A549 (cell line): Measurements from ENCODE around the gene ANKRD33. TPM values are rescaled to one million over a fixed set of nuclear protein-coding genes. Genes with fewer than 3 reads are reported as not detected.

Experiments
- ATAC-seq, 2 experiments: fragments of 200-7000 bp in 1 of 2; fragments of >200 bp in 1 of 2; cut with Nextera tagmentation in 1 of 2; cut with Tn5 transposase in 1 of 2; 3 replicates each; pipeline versions ENCODE4 v1.8.0 to v1.9.1; 2018 to 2020; ENCODE audit warnings: mild to moderate bottlenecking in 1 of 2, moderate library complexity in 1 of 2
- CTCF ChIA-PET: fragments of 300-600 bp; sonication (Branson Sonifier 250); formaldehyde crosslinking; extraction: SDS; loops from one replicate; lab custom pipeline; 2021; ENCODE audit warnings: antibody characterized with exemption, inconsistent platforms; lab: Yijun Ruan, JAX
- POLR2A ChIA-PET: fragments of 350-600 bp; formaldehyde crosslinking; extraction: SDS; loops from one replicate; lab custom pipeline; 2021; ENCODE audit warnings: antibody characterized with exemption, inconsistent platforms; lab: Yijun Ruan, JAX
- DNase-seq, 2 experiments: peaks; one replicate each; pipeline versions ENCODE4 v3.0.0 to v3.0.0-alpha.2; 2011 to 2016; ENCODE audit warnings: low read depth in 1 of 2, low spot score in 1 of 2
- FAIRE-seq: peaks from 2 replicates; lab custom pipeline; 2011; peaks lifted over from hg19 to GRCh38; lab: Jason Lieb, UNC
- H3K27ac ChIP-seq, 2 experiments: fragments of >200 bp; sonication (Bioruptor Twin); formaldehyde crosslinking; 3 replicates each; pipeline ENCODE4 v1.5.1; 2016 to 2017
- H3K4me1 ChIP-seq: fragments of >200 bp; sonication (Bioruptor Twin); formaldehyde crosslinking; 3 replicates; pipeline ENCODE4 v1.6.1; 2016
- H3K4me2 ChIP-seq: fragments of >200 bp; sonication (Bioruptor Twin); formaldehyde crosslinking; 3 replicates; pipeline ENCODE4 v1.6.1; 2016
- H3K4me3 ChIP-seq: fragments of >200 bp; sonication (Bioruptor Twin); formaldehyde crosslinking; 3 replicates; pipeline ENCODE4 v1.5.1; 2016
- H3K9me3 ChIP-seq: fragments of >200 bp; sonication (Bioruptor Twin); formaldehyde crosslinking; 3 replicates; pipeline ENCODE4 v1.6.1; 2016
- CBX8 ChIP-seq: fragments of 200-600 bp; sonication (generic); IDR thresholded peaks from 2 replicates; pipeline ENCODE4 v1.6.1; 2016
- CEBPB ChIP-seq, 2 experiments: fragments of >200 bp in 1 of 2; sonication (Bioruptor Twin) in 1 of 2; formaldehyde crosslinking in 1 of 2; IDR thresholded peaks; 2 replicates each; pipeline ENCODE4 v1.6.1; 2012 to 2016
- CHD2 ChIP-seq: fragments of 150-350 bp; IDR thresholded peaks from 2 replicates; pipeline ENCODE4 v1.6.1; 2014; ENCODE audit warnings: low read length; ENCODE audit not compliant: partially characterized antibody
- EHF ChIP-seq: fragments of 250-450 bp; sonication (Bioruptor Pico); IDR thresholded peaks from 2 replicates; pipeline ENCODE4 v1.5.0; 2020; ENCODE audit warnings: mild to moderate bottlenecking
- EHMT2 ChIP-seq: fragments of 200-600 bp; sonication (generic); IDR thresholded peaks from 2 replicates; pipeline ENCODE4 v1.6.1; 2016; ENCODE audit warnings: antibody characterized with exemption, low read depth, mild to moderate bottlenecking, moderate library complexity
- ELK1 ChIP-seq: fragments of 150-350 bp; IDR thresholded peaks from 2 replicates; pipeline ENCODE4 v1.6.1; 2014; ENCODE audit warnings: low read depth, mild to moderate bottlenecking, low read length
- EP300 ChIP-seq, 2 experiments: fragments of >200 bp; sonication (Bioruptor Twin); formaldehyde crosslinking; IDR thresholded peaks; 2 replicates in 1 of 2; 3 replicates in 1 of 2; pipeline ENCODE4 v1.6.1; 2016 to 2017
- ESRRA ChIP-seq: fragments of 150-350 bp; IDR thresholded peaks from 2 replicates; pipeline ENCODE4 v1.6.1; 2014; ENCODE audit warnings: mild to moderate bottlenecking, low read length, borderline replicate concordance
- FOSB ChIP-seq: fragments of 250-450 bp; sonication (Bioruptor Pico); IDR thresholded peaks from 2 replicates; pipeline ENCODE4 v1.5.0; 2020; ENCODE audit warnings: mild to moderate bottlenecking, moderate library complexity
- FOSL2 ChIP-seq, 2 experiments: fragments of 450-650 bp in 1 of 2; fragments of >200 bp in 1 of 2; sonication (Bioruptor Twin) in 1 of 2; formaldehyde crosslinking; IDR thresholded peaks; 2 replicates each; pipeline versions ENCODE4 v1.5.0 to v1.6.1; 2016 to 2020; ENCODE audit warnings: mild to moderate bottlenecking in 1 of 2, moderate library complexity in 1 of 2
- GATA3 ChIP-seq: IDR thresholded peaks from 2 replicates; pipeline ENCODE4 v1.6.1; 2012; ENCODE audit warnings: borderline replicate concordance
- HES2 ChIP-seq: fragments of >200 bp; sonication (Bioruptor Twin); formaldehyde crosslinking; IDR thresholded peaks from 2 replicates; pipeline ENCODE4 v1.6.1; 2016
- HEYL ChIP-seq: fragments of 250-450 bp; sonication (Bioruptor Pico); IDR thresholded peaks from 2 replicates; pipeline ENCODE4 v1.8.0; 2021; ENCODE audit warnings: mild to moderate bottlenecking, moderate library complexity
- HOXB13 ChIP-seq: fragments of 250-450 bp; sonication (Bioruptor Pico); IDR thresholded peaks from 2 replicates; pipeline ENCODE4 v1.5.0; 2020; ENCODE audit warnings: low read depth, mild to moderate bottlenecking, moderate library complexity
- HOXB5 ChIP-seq: fragments of 250-450 bp; sonication (Bioruptor Pico); IDR thresholded peaks from 2 replicates; pipeline ENCODE4 v1.5.0; 2020; ENCODE audit warnings: mild to moderate bottlenecking, moderate library complexity
- MAFK ChIP-seq: fragments of 450-650 bp; IDR thresholded peaks from 2 replicates; pipeline ENCODE4 v1.6.1; 2014; ENCODE audit not compliant: partially characterized antibody
- NFE2L2 ChIP-seq: fragments of 150-350 bp; conservative IDR thresholded peaks from 2 replicates; pipeline ENCODE4 v1.6.1; 2014; ENCODE audit warnings: low read length
- NR3C1 ChIP-seq: fragments of >200 bp; sonication (Bioruptor Twin); formaldehyde crosslinking; IDR thresholded peaks from 3 replicates; pipeline ENCODE4 v1.6.1; 2017
- PHF8 ChIP-seq: fragments of 200-600 bp; sonication (generic); IDR thresholded peaks from 2 replicates; pipeline ENCODE4 v1.6.1; 2016; ENCODE audit warnings: low read depth, mild to moderate bottlenecking, antibody characterized with exemption, moderate library complexity, borderline replicate concordance
- POLR2A ChIP-seq: IDR thresholded peaks from 2 replicates; pipeline ENCODE4 v1.6.1; 2012; ENCODE audit warnings: mild to moderate bottlenecking, low read length
- RARB ChIP-seq: fragments of 250-450 bp; sonication (Bioruptor Pico); IDR thresholded peaks from 2 replicates; pipeline ENCODE4 v1.8.0; 2021; ENCODE audit warnings: mild to moderate bottlenecking, moderate library complexity
- RFX5 ChIP-seq: fragments of 450-650 bp; IDR thresholded peaks from 2 replicates; pipeline ENCODE4 v1.7.1; 2014; ENCODE audit warnings: antibody characterized with exemption, mild to moderate bottlenecking, moderate library complexity
- SREBF2 ChIP-seq: fragments of 450-650 bp; IDR thresholded peaks from 2 replicates; pipeline ENCODE4 v1.6.1; 2014; ENCODE audit warnings: mild to moderate bottlenecking, moderate library complexity
- TFCP2L1 ChIP-seq: fragments of 250-450 bp; sonication (Bioruptor Pico); IDR thresholded peaks from 2 replicates; pipeline ENCODE4 v1.5.0; 2021; ENCODE audit warnings: mild to moderate bottlenecking
- ZFP36 ChIP-seq: fragments of 450-650 bp; IDR thresholded peaks from 2 replicates; pipeline ENCODE4 v1.6.1; 2014; ENCODE audit warnings: borderline replicate concordance; ENCODE audit not compliant: partially characterized antibody
- ZNF302 ChIP-seq: fragments of 250-450 bp; sonication (Bioruptor Pico); IDR thresholded peaks from 2 replicates; pipeline ENCODE4 v1.9.0; 2021; ENCODE audit warnings: inconsistent platforms, mild to moderate bottlenecking, moderate library complexity
- WGBS: methylation state at CpG from one replicate; pipeline ENCODE4 v1.1.6; 2017; ENCODE audit errors: missing lambda C conversion rate; 5-methylcytosine and 5-hydroxymethylcytosine counted together
- polyA plus RNA-seq, 4 experiments: library from polyadenylated mRNA; depleted of rRNA in 3 of 4; stranded (reverse); fragments of >200 nt; fragmentation: RNase III in 1 of 4; extraction: RNeasy Plus Mini Kit Qiagen cat#74134 plus additional on column Dnase treatment in 1 of 4; gene quantifications; 2 replicates in 3 of 4; 3 replicates in 1 of 4; pipeline ENCODE4 v1.2.3, GENCODE V29; 2011 to 2017
- TF ChIP-seq, protein P1 (sequence below): IDR thresholded peaks from 2 replicates; pipeline ENCODE4 v1.6.1; 2012

Gene ANKRD33
- polyA plus RNA-seq, 2 of the 4 experiments (the other 2 are of a cell fraction), result not detected

GRCh38 chr12:51898506-51898905, 10.6 kb downstream of the ANKRD33 start:
- 58% methylated on average over 2 of the region's 2 CpGs for WGBS
- Histone ChIP-seq H3K4me3 (no peak overlapping the region), H3K27ac (no peak overlapping the region), H3K9me3 (no peaks in the 10 kb centered on the region), H3K4me1 (no peaks in the 10 kb centered on the region), H3K4me2 (no peak overlapping the region)
- TF ChIP-seq EHMT2 (no peak), CHD2 (no peak), HOXB5 (CRISPR knock-in tag) (no peak), RFX5 (no peak), CEBPB (IDR thresholded peaks at IDR 0.05) (no peak), HOXB13 (CRISPR knock-in tag) (no peak), FOSB (CRISPR knock-in tag) (no peak), ZNF302 (no peak), PHF8 (no peak), RARB (CRISPR knock-in tag) (no peak), TFCP2L1 (CRISPR knock-in tag) (no peak), NR3C1 (no peak), EP300 (IDR thresholded peaks at IDR 0.05) (no peak), POLR2A (no peak), ZFP36 (no peak), ESRRA (no peak), MAFK (no peak), SREBF2 (no peak)
- DNase-seq (no peak), FAIRE-seq (no peak), ATAC-seq (no peak)
- ChIA-PET POLR2A (no interaction called here), CTCF (interaction anchor here (0.6 to 1.4 kb wide), 6 partner anchors 9 to 185 kb away, joined by 3 to 6 read pairs (median 3); partner anchors contain the start of gene ANKRD33)

GRCh38 chr12:51898937-51899336, 11.0 kb downstream of the ANKRD33 start:
- ChIA-PET CTCF (interaction anchor here (0.6 to 3.5 kb wide), 7 partner anchors 10 to 126 kb away, joined by 3 to 18 read pairs (median 3); partner anchors contain the start of gene ANKRD33), POLR2A (no interaction called here)
- FAIRE-seq, result no peak
- ATAC-seq, result no peak
- 67% methylated on average over 9 of the region's 9 CpGs for WGBS
- no peak for DNase-seq
- Histone ChIP-seq H3K4me2 (no peak overlapping the region), H3K4me1 (no peaks in the 10 kb centered on the region), H3K4me3 (no peak overlapping the region), H3K9me3 (no peaks in the 10 kb centered on the region), H3K27ac (no peak overlapping the region)
- TF ChIP-seq FOSB (CRISPR knock-in tag), result no peak
- no peak for TF ChIP-seq EHF (CRISPR knock-in tag)
- TF ChIP-seq CBX8, result no peak
- TF ChIP-seq HOXB13 (CRISPR knock-in tag), result no peak
- no peak for TF ChIP-seq FOSL2 (IDR thresholded peaks at IDR 0.05)
- TF ChIP-seq FOSL2 (CRISPR knock-in tag; IDR thresholded peaks at IDR 0.05), result no peak
- TF ChIP-seq ELK1, result no peak
- no peak for TF ChIP-seq TFCP2L1 (CRISPR knock-in tag)
- TF ChIP-seq, protein P1, sequence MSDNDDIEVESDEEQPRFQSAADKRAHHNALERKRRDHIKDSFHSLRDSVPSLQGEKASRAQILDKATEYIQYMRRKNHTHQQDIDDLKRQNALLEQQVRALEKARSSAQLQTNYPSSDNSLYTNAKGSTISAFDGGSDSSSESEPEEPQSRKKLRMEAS, result no peak
- TF ChIP-seq, all 56 proteins: peak for 0

DNA sequence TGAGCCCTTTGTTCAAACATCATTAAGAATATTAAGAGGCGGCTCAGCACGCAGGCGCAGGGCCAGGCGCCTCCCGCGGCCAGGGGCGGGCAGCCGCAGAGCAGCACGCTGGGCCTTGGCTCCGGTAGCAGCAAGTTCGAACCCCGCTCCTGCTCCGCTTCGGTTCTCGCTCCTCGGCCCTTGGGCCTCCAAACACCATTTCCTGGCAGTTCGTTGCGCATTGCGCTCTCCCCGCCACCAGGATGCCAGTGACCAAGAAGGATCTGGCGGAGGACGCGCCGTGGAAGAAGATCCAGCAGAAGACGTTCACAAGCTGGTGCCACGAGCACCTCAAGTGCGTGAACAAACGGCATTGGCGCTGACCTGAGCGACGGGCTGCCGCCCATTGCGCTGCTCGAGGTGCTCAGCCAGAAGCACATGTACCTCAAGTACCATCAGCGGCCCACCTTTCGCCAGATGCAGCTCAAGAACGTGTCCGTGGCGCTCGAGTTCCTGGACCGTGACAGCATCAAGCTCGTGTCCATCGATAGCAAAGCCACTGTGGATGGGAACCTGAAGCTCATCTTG, 12.5 kb downstream of the ANKRD33 start:
- TF ChIP-seq CEBPB (IDR thresholded peaks at IDR 0.05) (no peak), HES2 (no peak), CBX8 (no peak), ZFP36 (no peak), HEYL (no peak), RARB (CRISPR knock-in tag) (no peak), POLR2A (no peak), NFE2L2 (no peak), GATA3 (no peak)
- TF ChIP-seq, protein P1, result no peak
- TF ChIP-seq, all 56 proteins: peak for 0
- 89% methylated on average over 41 of the region's 43 CpGs for WGBS
- no peak overlapping the region for H3K27ac ChIP-seq
- H3K4me1 ChIP-seq, result no peaks in the 10 kb centered on the region
- ChIA-PET CTCF (interaction anchor here (1.0 to 3.5 kb wide), 3 partner anchors 23 to 223 kb away, joined by 3 to 18 read pairs (median 3); no protein-coding TSS in a partner anchor), POLR2A (no interaction called here)
- DNase-seq, result no peak
- H3K4me3 ChIP-seq, result no peak overlapping the region
- no peak for ATAC-seq
- no peak for FAIRE-seq
- no peak overlapping the region for H3K4me2 ChIP-seq
- H3K9me3 ChIP-seq, result no peaks in the 10 kb centered on the region
